Trophoblast cell (in vitro differentiated cells and primary cell): ENCODE data around the gene DNAH14.
A peak's percentile ranks its signal among the peaks of the same experiment; 100 is the strongest.
"Not testable (repeated sequence)": the region's sequence is repeated elsewhere in the genome, so short reads cannot be mapped to it uniquely, and the experiment has no call there.

Experiments
- DNase-seq, 2 donors: peaks; one replicate each; pipeline ENCODE4 v3.0.0-alpha.2; 2016
- H2AFZ ChIP-seq: 2 replicates; pipeline ENCODE4 v1.6.1; 2013; ENCODE audit warnings: low read length, moderate library complexity, mild to moderate bottlenecking; ENCODE audit not compliant: insufficient read depth, poor library complexity
- H2AK5ac ChIP-seq: 2 replicates; pipeline ENCODE4 v1.6.1; 2013; ENCODE audit warnings: mild to moderate bottlenecking, low read length
- H2BK120ac ChIP-seq: 2 replicates; pipeline ENCODE4 v1.6.1; 2013; ENCODE audit warnings: low read length, mild to moderate bottlenecking, moderate library complexity; ENCODE audit not compliant: insufficient read depth, poor library complexity
- H2BK12ac ChIP-seq: 2 replicates; pipeline ENCODE4 v1.6.1; 2013; ENCODE audit warnings: mild to moderate bottlenecking, low read length, moderate library complexity
- H2BK5ac ChIP-seq: 2 replicates; pipeline ENCODE4 v1.6.1; 2013; ENCODE audit warnings: low read length, low read depth, moderate library complexity, mild to moderate bottlenecking; ENCODE audit not compliant: poor library complexity
- H3K14ac ChIP-seq: 2 replicates; pipeline ENCODE4 v1.6.1; 2013; ENCODE audit warnings: mild to moderate bottlenecking, low read length
- H3K18ac ChIP-seq: 2 replicates; pipeline ENCODE4 v1.6.1; 2013; ENCODE audit warnings: mild to moderate bottlenecking, low read length
- H3K23ac ChIP-seq: 2 replicates; pipeline ENCODE4 v1.6.1; 2013; ENCODE audit warnings: low read length
- H3K27ac ChIP-seq: 2 replicates; pipeline ENCODE4 v1.5.1; 2013; ENCODE audit warnings: low read depth, mild to moderate bottlenecking, inconsistent platforms, low read length, moderate library complexity
- H3K27me3 ChIP-seq: 2 replicates; pipeline ENCODE4 v1.6.1; 2013; ENCODE audit warnings: inconsistent platforms, mild to moderate bottlenecking, low read length, moderate library complexity; ENCODE audit not compliant: insufficient read depth
- H3K36me3 ChIP-seq, 2 experiments: 1 replicate in 1 of 2; 2 replicates in 1 of 2; pipeline ENCODE4 v1.6.1; 2013; ENCODE audit warnings: low read length in 2 of 2, mild to moderate bottlenecking in 2 of 2, moderate library complexity in 1 of 2; ENCODE audit not compliant: insufficient read depth in 2 of 2, control insufficient read depth in 1 of 2
- H3K4ac ChIP-seq: 2 replicates; pipeline ENCODE4 v1.6.1; 2013; ENCODE audit warnings: low read depth, mild to moderate bottlenecking, low read length, moderate library complexity
- H3K4me1 ChIP-seq, 2 experiments: 1 replicate in 1 of 2; 2 replicates in 1 of 2; pipeline ENCODE4 v1.6.1; 2013; ENCODE audit warnings: low read length in 2 of 2, mild to moderate bottlenecking in 2 of 2, moderate library complexity in 1 of 2; ENCODE audit not compliant: insufficient read depth in 2 of 2, control insufficient read depth in 1 of 2
- H3K4me2 ChIP-seq: 2 replicates; pipeline ENCODE4 v1.6.1; 2013; ENCODE audit warnings: inconsistent platforms, mild to moderate bottlenecking, low read length, moderate library complexity
- H3K4me3 ChIP-seq: 2 replicates; pipeline ENCODE4 v1.5.1; 2013; ENCODE audit warnings: mild to moderate bottlenecking, low read depth, low read length, inconsistent platforms
- H3K79me1 ChIP-seq: one replicate; pipeline ENCODE4 v1.6.1; 2013; ENCODE audit warnings: low read length
- H3K79me2 ChIP-seq: 2 replicates; pipeline ENCODE4 v1.6.1; 2013; ENCODE audit warnings: low read length, mild to moderate bottlenecking; ENCODE audit not compliant: control insufficient read depth, insufficient read depth, poor library complexity
- H3K9ac ChIP-seq: 2 replicates; pipeline ENCODE4 v1.6.1; 2013; ENCODE audit warnings: mild to moderate bottlenecking, low read length
- H3K9me3 ChIP-seq: 2 replicates; pipeline ENCODE4 v1.6.1; 2013; ENCODE audit warnings: low read depth, mild to moderate bottlenecking, control low read depth, inconsistent platforms, low read length; ENCODE audit not compliant: insufficient read depth
- H4K12ac ChIP-seq: 2 replicates; pipeline ENCODE4 v1.6.1; 2013; ENCODE audit warnings: low read depth, mild to moderate bottlenecking, low read length, moderate library complexity
- H4K8ac ChIP-seq: 2 replicates; pipeline ENCODE4 v1.6.1; 2013; ENCODE audit warnings: low read depth, mild to moderate bottlenecking, low read length, moderate library complexity
- H4K91ac ChIP-seq: one replicate; pipeline ENCODE4 v1.6.1; 2013; ENCODE audit warnings: low read depth, mild to moderate bottlenecking, low read length, moderate library complexity
- WGBS: extraction: QIAGEN DNeasy Blood & Tissue Kit; methylation state at CpG from one replicate; pipeline ENCODE4 v1.1.7; 2013; ENCODE audit warnings: missing lambda C conversion rate; ENCODE audit not compliant: insufficient read length, insufficient coverage; ENCODE audit errors: extremely low coverage; 5-methylcytosine and 5-hydroxymethylcytosine counted together

DNAH14 gene

DNA sequence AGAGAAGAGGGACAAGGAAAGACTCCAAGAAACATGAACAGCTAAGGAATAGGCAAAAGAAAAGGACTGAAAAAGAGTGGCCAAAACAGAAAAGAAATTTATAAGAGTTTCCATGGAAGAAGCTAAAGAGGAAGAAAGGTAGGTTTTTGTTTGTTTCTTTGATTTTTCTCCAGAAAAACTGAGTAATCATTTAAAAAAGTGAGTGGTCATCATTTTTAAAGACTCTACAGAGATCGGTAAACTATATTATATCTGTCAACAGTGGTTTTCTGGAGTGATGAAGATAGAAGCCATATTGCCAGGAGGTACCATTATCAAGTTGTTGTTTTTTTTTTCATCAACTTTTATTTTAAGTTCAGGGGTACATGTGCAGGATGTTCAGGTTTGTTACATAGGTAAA, 202.4 kb downstream of the DNAH14 start:
- H3K36me3 ChIP-seq = no peaks in the 10 kb centered on the region

DNA sequence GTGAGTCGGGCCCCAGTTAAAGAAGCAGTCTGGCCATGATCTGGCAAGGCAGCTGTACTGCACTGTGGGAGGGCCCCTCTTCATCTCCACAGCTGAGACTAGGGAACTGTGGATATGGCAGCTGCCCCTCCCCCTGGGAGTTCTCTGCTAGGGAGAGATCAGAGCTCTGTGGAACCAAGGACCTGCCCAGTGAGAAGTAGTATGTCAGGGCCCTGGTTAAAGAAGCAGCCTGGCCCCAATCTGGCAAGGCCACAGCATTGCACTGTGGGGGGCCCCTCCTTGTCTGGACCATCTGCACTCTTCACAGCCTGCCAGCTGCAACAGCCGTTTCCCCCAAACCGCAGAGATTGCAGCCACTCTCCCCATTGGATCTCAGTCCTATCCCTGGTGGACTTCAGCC, 208.5 kb downstream of the DNAH14 start:
- no peak for DNase-seq
- Histone ChIP-seq H3K27ac (no peak overlapping the region), H4K12ac (no peak overlapping the region), H3K18ac (no peak overlapping the region), H3K9me3 (no peaks in the 10 kb centered on the region), H3K79me2 (no peaks in the 10 kb centered on the region), H3K14ac (no peak overlapping the region), H2AK5ac (no peak overlapping the region), H2BK12ac (no peak overlapping the region), H3K23ac (no peak overlapping the region), H3K4me2 (no peak overlapping the region), H4K8ac (no peak overlapping the region), H3K4ac (no peak overlapping the region), H3K9ac (no peak overlapping the region), H3K27me3 (no peaks in the 10 kb centered on the region), H3K4me3 (no peak overlapping the region), H2BK5ac (no peak overlapping the region), H2AFZ (no peak overlapping the region), H3K4me1 (no peaks in the 10 kb centered on the region), H3K36me3 (no peaks in the 10 kb centered on the region), H2BK120ac (no peak overlapping the region), H4K91ac (no peak overlapping the region), H3K79me1 (no peaks in the 10 kb centered on the region)
- WGBS = no CpG with 5 or more reads among the region's 3 CpGs

More for the DNA sequence above, 202.4 kb downstream of the DNAH14 start:
- Histone ChIP-seq H4K8ac (no peak overlapping the region), H2BK12ac (no peak overlapping the region), H3K23ac (no peak overlapping the region), H4K91ac (no peak overlapping the region), H3K79me2 (no peaks in the 10 kb centered on the region), H3K27ac (no peak overlapping the region), H3K4ac (no peak overlapping the region), H3K18ac (no peak overlapping the region), H3K27me3 (no peaks in the 10 kb centered on the region), H2BK120ac (no peak overlapping the region), H3K4me1 (no peaks in the 10 kb centered on the region), H3K79me1 (no peaks in the 10 kb centered on the region), H2AFZ (no peak overlapping the region), H4K12ac (no peak overlapping the region), H3K9me3 (no peaks in the 10 kb centered on the region), H3K14ac (no peak overlapping the region), H3K4me3 (no peak overlapping the region), H2BK5ac (no peak overlapping the region), H3K4me2 (no peak overlapping the region), H2AK5ac (no peak overlapping the region), H3K9ac (no peak overlapping the region)
- no CpG with 5 or more reads among the region's 1 CpG for WGBS
- no peak for DNase-seq

DNA sequence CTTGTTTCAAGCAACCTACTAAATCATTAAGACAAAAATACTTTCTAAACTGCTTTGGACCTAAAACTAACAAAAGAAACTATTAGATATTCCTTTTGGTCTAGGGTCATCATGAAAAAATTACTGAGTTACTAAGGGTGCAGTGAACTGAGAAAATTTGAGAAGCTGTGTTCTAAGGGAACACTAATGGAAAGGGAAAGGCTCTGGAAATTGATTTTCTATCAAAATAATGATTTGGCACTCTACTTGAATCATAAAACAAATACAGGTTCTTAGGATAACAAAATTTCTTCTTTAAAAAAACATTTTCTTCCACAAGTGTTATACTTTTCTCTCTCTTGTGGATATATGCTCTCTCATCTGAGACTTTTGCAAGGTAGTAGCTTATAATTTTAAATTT, 213.5 kb downstream of the DNAH14 start:
- H3K27ac ChIP-seq = no peak overlapping the region
- no peak overlapping the region for H3K14ac ChIP-seq
- no peak overlapping the region for H3K23ac ChIP-seq
- no peak overlapping the region for H3K9ac ChIP-seq
- no peak overlapping the region for H2AK5ac ChIP-seq
- no peak overlapping the region for H2BK5ac ChIP-seq
- H2BK12ac ChIP-seq = no peak overlapping the region
- H4K91ac ChIP-seq = no peak overlapping the region
- H2BK120ac ChIP-seq = no peak overlapping the region
- H3K18ac ChIP-seq = no peak overlapping the region
- DNase-seq = no peak
- H3K4me2 ChIP-seq = no peak overlapping the region
- H4K8ac ChIP-seq = no peak overlapping the region
- no peaks in the 10 kb centered on the region for H3K36me3 ChIP-seq
- H3K79me1 ChIP-seq = no peaks in the 10 kb centered on the region
- H3K9me3 ChIP-seq = no peaks in the 10 kb centered on the region
- no peaks in the 10 kb centered on the region for H3K4me1 ChIP-seq
- no peak overlapping the region for H3K4ac ChIP-seq
- H2AFZ ChIP-seq = no peak overlapping the region
- no peaks in the 10 kb centered on the region for H3K79me2 ChIP-seq
- H3K4me3 ChIP-seq = no peak overlapping the region
- no peaks in the 10 kb centered on the region for H3K27me3 ChIP-seq
- H4K12ac ChIP-seq = no peak overlapping the region

DNA sequence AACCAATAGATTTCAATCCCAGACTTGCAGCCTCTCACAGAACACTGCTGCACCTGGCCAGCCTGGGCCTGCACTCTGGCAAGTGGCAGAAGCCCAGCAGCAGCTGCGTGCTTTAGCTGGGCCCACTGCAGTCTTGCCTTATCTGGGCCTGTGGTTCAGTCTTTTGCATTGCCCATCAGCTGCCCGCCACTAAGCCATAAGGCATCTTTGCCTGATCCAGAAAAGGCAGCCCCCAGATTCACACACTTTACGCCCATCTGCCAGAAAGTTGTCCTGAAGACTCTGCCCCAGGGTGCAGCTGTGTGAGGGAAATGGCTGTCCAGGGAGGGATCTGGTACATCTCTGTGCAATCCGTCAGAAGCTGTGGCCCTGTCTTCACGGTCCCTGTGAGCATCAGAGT, 217.0 kb downstream of the DNAH14 start:
- no peak overlapping the region for H3K14ac ChIP-seq
- H2AFZ ChIP-seq = no peak overlapping the region
- H3K4me2 ChIP-seq = no peak overlapping the region
- no peaks in the 10 kb centered on the region for H3K36me3 ChIP-seq
- H3K23ac ChIP-seq = peak overlapping the region; percentile 5
- no peak overlapping the region for H4K8ac ChIP-seq
- H3K79me1 ChIP-seq = no peaks in the 10 kb centered on the region
- H4K12ac ChIP-seq = no peak overlapping the region
- no peak overlapping the region for H2BK120ac ChIP-seq
- no peak overlapping the region for H3K18ac ChIP-seq
- no peaks in the 10 kb centered on the region for H3K9me3 ChIP-seq
- no peak overlapping the region for H3K4me3 ChIP-seq
- H3K4me1 ChIP-seq = no peaks in the 10 kb centered on the region
- WGBS = no CpG with 5 or more reads among the region's 5 CpGs
- no peak overlapping the region for H2AK5ac ChIP-seq
- no peaks in the 10 kb centered on the region for H3K27me3 ChIP-seq
- no peak overlapping the region for H3K4ac ChIP-seq
- H2BK12ac ChIP-seq = no peak overlapping the region
- no peak overlapping the region for H3K27ac ChIP-seq
- H4K91ac ChIP-seq = no peak overlapping the region
- H3K9ac ChIP-seq = peak overlapping the region; percentile 2
- H2BK5ac ChIP-seq = no peak overlapping the region
- no peaks in the 10 kb centered on the region for H3K79me2 ChIP-seq
- no peak for DNase-seq

DNA sequence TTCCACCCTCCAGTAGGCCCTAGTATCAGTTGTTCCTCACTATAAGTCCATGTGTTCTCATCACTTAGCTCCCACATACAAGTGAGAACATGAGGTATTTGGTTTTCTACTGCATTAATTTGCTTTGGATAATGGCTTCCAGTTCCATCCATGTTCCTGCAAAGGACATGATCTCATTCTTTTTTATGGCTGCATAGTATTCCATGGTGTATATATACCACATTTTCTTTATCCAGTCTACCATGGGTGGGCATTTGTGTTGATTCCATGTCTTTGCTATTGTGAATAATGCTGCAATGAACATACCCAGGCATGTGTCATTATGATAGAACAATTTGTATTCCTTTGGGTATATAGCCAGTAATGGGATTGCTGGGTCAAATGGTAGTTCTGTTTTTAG, 218.3 kb downstream of the DNAH14 start:
- DNase-seq, H3K14ac ChIP-seq, H3K4me2 ChIP-seq, H4K8ac ChIP-seq, H3K79me2 ChIP-seq, H3K27me3 ChIP-seq, H2AK5ac ChIP-seq, H4K91ac ChIP-seq, H3K27ac ChIP-seq, H2BK120ac ChIP-seq, H3K36me3 ChIP-seq, H3K79me1 ChIP-seq, H3K23ac ChIP-seq, H3K9me3 ChIP-seq, H3K18ac ChIP-seq, H3K4me1 ChIP-seq, H2BK12ac ChIP-seq, H4K12ac ChIP-seq, H3K4ac ChIP-seq, H2BK5ac ChIP-seq, H3K4me3 ChIP-seq, H2AFZ ChIP-seq, H3K9ac ChIP-seq: not testable (repeated sequence)
